ENCODE data around the gene RNASET2.

The RNASET2 gene

DNA sequence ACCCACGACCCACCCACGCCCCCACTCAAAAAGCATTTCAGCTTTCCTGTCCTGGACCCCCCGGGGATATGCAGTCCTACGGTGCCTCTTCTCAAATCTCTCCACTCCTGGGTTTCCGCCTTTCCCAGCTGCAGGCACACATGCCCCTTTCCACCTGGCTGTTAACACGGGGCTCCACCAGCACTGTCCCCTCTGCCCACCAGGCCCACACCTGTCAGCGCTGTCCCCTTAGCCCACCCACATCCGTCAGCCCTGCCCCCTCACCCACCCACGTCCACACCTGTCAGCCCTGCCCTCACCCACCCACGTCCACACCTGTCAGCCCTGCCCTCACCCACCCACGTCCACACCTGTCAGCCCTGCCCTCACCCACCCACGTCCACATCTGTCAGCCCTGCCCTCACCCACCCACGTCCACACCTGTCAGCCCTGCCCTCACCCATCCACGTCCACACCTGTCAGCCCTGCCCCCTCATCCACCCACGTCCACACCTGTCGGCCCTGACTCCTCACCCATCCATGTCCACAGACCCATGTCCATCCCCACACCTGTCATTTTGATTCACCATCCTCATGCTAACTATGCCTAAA lies 11.6 kb downstream of the RNASET2 start:
- DNase-seq, result no peak

DNA sequence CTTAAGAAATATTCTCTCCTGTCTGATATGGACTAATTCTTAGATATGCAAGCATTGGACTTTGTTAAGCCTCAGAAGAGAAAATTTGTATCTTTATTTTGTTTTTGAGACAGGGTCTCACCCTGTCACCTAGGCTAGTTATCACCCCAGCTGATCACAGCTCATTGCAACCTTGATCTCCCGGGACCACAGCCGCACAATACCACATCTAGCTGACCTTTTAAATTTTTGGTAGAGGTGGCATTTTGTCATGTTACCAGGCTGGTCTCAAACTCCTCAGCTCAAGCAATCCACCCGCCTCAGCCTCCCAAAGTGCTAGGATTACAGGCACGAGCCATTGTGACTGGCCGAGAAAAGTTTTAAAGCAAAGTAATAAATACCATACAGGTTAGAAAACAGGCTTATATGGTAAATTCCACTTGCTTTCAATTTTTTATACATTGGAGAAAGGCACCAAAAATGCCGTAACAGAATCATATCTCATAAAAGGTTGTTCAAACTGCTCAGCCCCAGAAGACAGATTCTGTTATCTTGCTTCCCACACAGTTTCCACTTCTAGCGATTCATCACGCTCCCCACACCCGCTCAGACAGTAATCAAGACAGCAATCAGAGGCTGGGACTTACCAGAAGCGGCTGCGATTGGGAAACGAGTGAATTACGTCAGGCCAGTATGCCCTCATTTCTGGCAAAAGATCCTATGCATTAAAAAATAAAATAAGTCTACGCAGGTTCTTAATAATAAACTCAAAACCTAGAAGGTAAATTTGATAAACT lies 13.8 kb downstream of the RNASET2 start:
- peak; percentile 48 for DNase-seq

DNA sequence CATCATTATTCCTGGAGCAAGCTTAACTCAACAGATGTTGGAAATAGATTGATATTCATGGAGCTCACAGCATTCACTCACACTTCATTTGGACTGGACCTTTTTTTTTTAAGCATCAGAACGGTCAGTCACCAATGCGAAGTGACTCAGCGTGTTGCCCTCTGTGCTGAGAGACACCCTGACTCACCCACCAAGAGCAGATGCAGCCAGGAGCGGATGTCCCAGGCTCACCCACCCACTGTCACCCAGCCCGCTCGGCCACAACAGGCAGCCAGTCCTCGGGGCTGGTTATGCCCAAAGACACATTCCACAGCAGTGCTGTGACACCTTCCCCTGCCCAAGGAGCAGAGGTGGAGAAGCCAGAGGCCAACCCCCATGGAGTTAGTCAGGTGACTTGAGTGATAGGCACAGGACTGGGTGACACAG lies 15.7 kb downstream of the RNASET2 start:
- peak; percentile 50 for DNase-seq

GRCh38 chr6:166939894-166940293 lies 16.5 kb downstream of the RNASET2 start:
- no peak for DNase-seq

GRCh38 chr6:166939345-166939744 lies 17.0 kb downstream of the RNASET2 start:
- DNase-seq, result no peak

GRCh38 chr6:166938704-166939103 lies 17.6 kb downstream of the RNASET2 start:
- DNase-seq, result no peak

GRCh38 chr6:166938150-166938549 lies 18.2 kb downstream of the RNASET2 start:
- DNase-seq, result peak; percentile 24

- DNase-seq, result no peak
These were observed 18.6 kb downstream of the RNASET2 start for GRCh38 chr6:166937746-166938145.

DNA sequence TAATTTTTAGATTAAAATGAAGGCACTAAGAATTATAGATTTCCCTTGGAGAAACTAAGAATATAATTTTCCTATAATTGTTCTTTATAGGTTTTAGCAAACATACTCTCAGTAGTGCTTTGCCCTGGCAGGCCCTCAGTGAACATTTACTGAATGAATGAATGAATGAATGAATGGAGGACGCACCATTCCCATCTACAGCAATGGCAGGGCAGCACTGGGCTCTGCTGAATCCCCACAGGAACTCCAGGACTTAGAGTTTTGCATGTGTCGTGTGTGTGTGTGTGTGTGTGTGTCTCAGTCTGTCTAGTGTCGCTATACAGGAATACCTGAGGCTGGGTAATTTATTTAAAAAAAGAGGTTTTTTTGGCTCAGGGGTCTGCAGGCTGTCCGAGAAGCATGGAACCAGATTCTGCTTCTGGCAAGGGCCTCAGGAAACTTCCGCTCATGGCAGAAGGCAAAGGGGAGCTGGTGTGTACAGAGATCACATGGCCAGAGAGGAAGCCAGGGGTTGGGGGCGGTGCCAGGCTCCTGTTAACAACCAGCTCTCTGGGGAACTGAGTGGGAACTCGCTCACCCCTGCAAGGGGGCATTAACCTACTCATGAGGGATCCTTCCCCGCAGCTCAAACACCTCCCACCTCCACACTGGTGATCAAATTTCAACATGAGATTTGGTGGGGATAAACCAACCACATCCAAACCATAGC lies 20.1 kb downstream of the RNASET2 start:
- peak; percentile 56 for DNase-seq

- DNase-seq, result no peak
These were observed 21.0 kb downstream of the RNASET2 start for GRCh38 chr6:166935353-166935752.

DNA sequence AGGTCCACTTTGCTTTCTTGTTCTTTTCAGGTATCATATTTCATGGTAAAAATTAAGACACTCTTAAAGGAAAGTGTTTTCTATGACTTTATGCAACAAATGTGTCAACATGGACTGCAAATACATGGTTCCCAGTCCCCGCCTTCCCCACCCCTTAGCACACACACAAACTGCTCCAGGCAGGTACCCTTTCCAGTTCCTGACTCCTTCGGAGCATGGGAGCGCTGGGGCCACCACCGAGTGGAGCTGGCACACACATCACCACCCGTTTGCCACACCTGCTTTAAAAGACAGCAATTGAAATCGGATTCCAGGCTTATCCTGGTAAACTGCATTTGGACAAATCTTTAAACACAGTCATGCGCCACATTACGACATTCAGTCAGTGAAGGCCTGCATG lies 22.2 kb downstream of the RNASET2 start:
- peak; percentile 17 for DNase-seq

DNA sequence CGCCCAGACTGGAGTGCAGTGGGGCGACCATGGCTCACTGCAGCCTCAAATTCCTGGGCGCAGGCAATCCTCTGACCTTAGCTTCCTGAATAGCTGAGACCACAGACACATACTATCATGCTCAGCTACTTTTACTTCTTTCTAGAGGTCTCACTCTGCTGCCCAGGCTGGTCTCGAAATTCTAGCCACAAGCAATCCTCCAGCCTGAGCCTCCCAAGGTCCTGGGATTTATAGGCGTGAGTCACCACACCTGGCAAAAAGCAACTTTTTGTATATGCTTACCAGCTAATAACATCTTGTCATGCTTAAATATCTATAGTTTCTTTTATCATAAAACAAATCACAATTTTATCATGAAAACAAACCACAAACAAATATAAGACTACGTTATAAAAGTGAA lies 23.0 kb downstream of the RNASET2 start:
- DNase-seq, result peak; percentile 7

- DNase-seq, result peak; percentile 50
These were observed 23.7 kb downstream of the RNASET2 start for GRCh38 chr6:166932616-166933015.

- peak; percentile 49 for DNase-seq
These were observed 24.2 kb downstream of the RNASET2 start for GRCh38 chr6:166932116-166932515.

GRCh38 chr6:166931426-166931970 lies 24.9 kb downstream of the RNASET2 start:
- peak; percentile 44 for DNase-seq

GRCh38 chr6:166930354-166930891 lies 25.9 kb downstream of the RNASET2 start:
- peak; percentile 38 for DNase-seq

DNA sequence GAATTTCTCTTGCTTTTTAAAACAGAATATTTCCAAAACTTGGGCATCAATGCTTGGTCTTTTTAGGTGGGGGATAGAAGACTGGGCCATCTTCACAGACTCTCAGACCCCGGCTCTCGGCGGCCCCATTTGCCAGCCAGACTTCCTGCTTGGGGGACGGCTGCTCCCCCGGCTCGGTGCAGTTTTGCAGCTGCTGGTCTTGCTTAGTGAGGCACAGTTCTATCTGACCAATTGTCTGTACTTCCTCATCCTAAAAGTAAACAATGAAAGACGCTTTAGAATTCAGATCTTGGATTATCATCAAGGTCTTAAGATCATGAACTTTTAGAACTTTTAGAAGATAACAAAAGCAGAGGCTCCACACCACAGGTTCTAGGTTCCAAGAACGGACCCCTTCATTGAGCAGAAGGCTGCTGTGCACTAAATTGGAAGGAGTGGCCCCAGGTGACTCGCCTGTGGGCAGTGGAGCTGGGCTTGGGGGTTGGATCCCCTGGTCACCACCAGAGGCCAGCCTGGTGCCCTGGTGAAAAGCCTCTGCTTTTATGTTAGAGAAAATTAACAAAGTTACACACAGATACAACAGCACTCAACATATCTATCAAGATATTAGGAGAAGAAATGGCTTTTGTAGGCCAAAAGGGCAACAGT lies 26.7 kb downstream of the RNASET2 start:
- peak; percentile 26 for DNase-seq

- DNase-seq, result peak; percentile 41
These were observed 27.5 kb downstream of the RNASET2 start for GRCh38 chr6:166928644-166929541.

DNA sequence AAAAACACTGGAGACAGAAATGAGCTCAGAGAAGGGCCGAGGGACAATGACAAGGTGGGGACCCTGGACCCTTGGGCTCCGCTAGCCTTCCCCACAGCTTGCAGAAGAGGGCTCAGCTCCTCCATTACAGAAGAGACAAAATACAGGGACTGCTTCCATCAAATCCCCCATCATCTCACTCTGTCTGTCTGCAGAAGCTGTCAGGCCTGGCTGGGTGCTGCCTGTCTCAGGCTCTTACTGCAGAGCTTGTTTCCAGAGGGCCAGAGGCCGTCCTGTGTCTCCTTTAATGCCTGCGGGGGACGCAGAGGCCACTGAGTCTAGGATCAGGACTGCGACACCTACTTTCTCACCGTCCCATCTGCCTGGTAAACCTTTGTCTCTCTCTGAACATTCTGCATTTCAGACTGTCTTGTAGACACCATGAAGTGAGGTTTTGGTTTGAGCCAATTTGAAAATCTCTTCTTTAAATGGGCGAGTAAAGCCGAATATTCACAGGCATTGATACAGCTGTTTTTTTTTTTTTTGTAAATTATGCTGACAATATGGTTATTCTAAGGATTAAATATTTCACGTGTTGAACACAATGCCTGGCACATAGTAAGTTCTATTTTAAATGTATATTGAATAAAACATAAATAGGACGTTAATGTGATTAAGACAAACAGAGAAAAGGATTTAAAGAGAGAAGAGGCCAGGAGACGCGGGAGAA lies 28.3 kb downstream of the RNASET2 start:
- DNase-seq, result peak; percentile 41

- peak; percentile 28 for DNase-seq
These were observed 29.0 kb downstream of the RNASET2 start for GRCh38 chr6:166927240-166927934.

All from activated CD8-positive, alpha-beta memory T cell treated with anti-CD3 and anti-CD28 coated beads for 24 hours (primary cell).